GM21737 (cell line): Measurements from ENCODE around the gene DCLK1.
"Not testable (repeated sequence)": the region's sequence is repeated elsewhere in the genome, so short reads cannot be mapped to it uniquely, and the experiment has no call there.

Source experiments
- ATAC-seq: cut with Tn5 transposase; IDR thresholded peaks from one replicate; pipeline ENCODE4 v1.9.1; 2021; ENCODE audit warnings: mild to moderate bottlenecking, moderate library complexity; ENCODE audit not compliant: unreplicated experiment

DCLK1 gene

GRCh38 chr13:36132376-36132775, 1.2 kb upstream of the DCLK1 start:
- ATAC-seq = no peak

GRCh38 chr13:36131931-36132297, 732 bp upstream of the DCLK1 start:
- ATAC-seq = no peak

- ATAC-seq = no peak
These were observed 495 bp downstream of the DCLK1 start for GRCh38 chr13:36130552-36131221.

GRCh38 chr13:36130193-36130551, 1.0 kb downstream of the DCLK1 start:
- no peak for ATAC-seq

GRCh38 chr13:36129539-36129938, 1.6 kb downstream of the DCLK1 start:
- no peak for ATAC-seq

- no peak for ATAC-seq
These were observed 4.7 kb downstream of the DCLK1 start for GRCh38 chr13:36126491-36126890.

GRCh38 chr13:36125841-36126240, 5.3 kb downstream of the DCLK1 start:
- no peak for ATAC-seq

GRCh38 chr13:36124236-36124822, 6.9 kb downstream of the DCLK1 start:
- ATAC-seq = no peak

- ATAC-seq = no peak
These were observed 15.9 kb downstream of the DCLK1 start for GRCh38 chr13:36115306-36115705.

- ATAC-seq = no peak
These were observed 16.9 kb downstream of the DCLK1 start for GRCh38 chr13:36114233-36114632.

GRCh38 chr13:36108954-36109353, 22.2 kb downstream of the DCLK1 start:
- no peak for ATAC-seq

GRCh38 chr13:36108342-36108741, 22.8 kb downstream of the DCLK1 start:
- ATAC-seq = no peak

GRCh38 chr13:36107521-36107920, 23.7 kb downstream of the DCLK1 start:
- ATAC-seq = no peak

GRCh38 chr13:36105726-36106125, 25.5 kb downstream of the DCLK1 start:
- no peak for ATAC-seq

GRCh38 chr13:36102721-36103120, 28.5 kb downstream of the DCLK1 start:
- no peak for ATAC-seq

GRCh38 chr13:36101907-36102306, 29.3 kb downstream of the DCLK1 start:
- ATAC-seq = not testable (repeated sequence)

- no peak for ATAC-seq
These were observed 30.0 kb downstream of the DCLK1 start for GRCh38 chr13:36101157-36101556.

GRCh38 chr13:36098080-36098479, 33.1 kb downstream of the DCLK1 start:
- no peak for ATAC-seq

GRCh38 chr13:36096461-36097416, 34.4 kb downstream of the DCLK1 start:
- no peak for ATAC-seq

GRCh38 chr13:36094478-36094877, 36.7 kb downstream of the DCLK1 start:
- ATAC-seq = no peak

- ATAC-seq = no peak
These were observed 40.6 kb downstream of the DCLK1 start for GRCh38 chr13:36090592-36090991.

- no peak for ATAC-seq
These were observed 42.0 kb downstream of the DCLK1 start for GRCh38 chr13:36089130-36089647.
